ENCODE measurements around the gene PHRF1.

PHRF1 gene

GRCh38 chr11:557328-558132 is 18.7 kb upstream of the PHRF1 start:
- no peak for DNase-seq (ENCODE audit: low read depth)

- no peak for DNase-seq (ENCODE audit: low read depth)
These were observed 17.8 kb upstream of the PHRF1 start for GRCh38 chr11:558503-558902.

GRCh38 chr11:559020-559620 is 17.1 kb upstream of the PHRF1 start:
- no peak for DNase-seq (ENCODE audit: low read depth)

GRCh38 chr11:559712-560304 is 16.5 kb upstream of the PHRF1 start:
- no peak for DNase-seq (ENCODE audit: low read depth)

- peak; percentile 95 for DNase-seq (ENCODE audit: low read depth)
These were observed 15.7 kb upstream of the PHRF1 start, which contains the start of the genes LMNTD2 and RASSF7 for GRCh38 chr11:560305-561147. LMNTD2 (minus strand) TSS chr11:560738; CDS start chr11:560716, 22 bp downstream. RASSF7 (plus strand) TSS chr11:560970; CDS start chr11:561769, 799 bp downstream.

GRCh38 chr11:561148-562003 is 14.9 kb upstream of the PHRF1 start:
- DNase-seq (ENCODE audit: low read depth) = no peak

GRCh38 chr11:562046-562645 is 14.1 kb upstream of the PHRF1 start:
- DNase-seq (ENCODE audit: low read depth) = no peak

GRCh38 chr11:563066-563811 is 13.0 kb upstream of the PHRF1 start:
- no peak for DNase-seq (ENCODE audit: low read depth)

GRCh38 chr11:563812-564578 is 12.3 kb upstream of the PHRF1 start:
- no peak for DNase-seq (ENCODE audit: low read depth)

- no peak for DNase-seq (ENCODE audit: low read depth)
These were observed 10.3 kb upstream of the PHRF1 start for GRCh38 chr11:565921-566509.

- DNase-seq (ENCODE audit: low read depth) = no peak
These were observed 9.2 kb upstream of the PHRF1 start for GRCh38 chr11:567011-567628.

GRCh38 chr11:567629-568292 is 8.5 kb upstream of the PHRF1 start:
- DNase-seq (ENCODE audit: low read depth) = no peak

GRCh38 chr11:568306-569157 is 7.7 kb upstream of the PHRF1 start:
- peak; percentile 83 for DNase-seq (ENCODE audit: low read depth)

- DNase-seq (ENCODE audit: low read depth) = no peak
These were observed 6.9 kb upstream of the PHRF1 start for GRCh38 chr11:569158-569885.

GRCh38 chr11:571802-572185 is 4.5 kb upstream of the PHRF1 start:
- no peak for DNase-seq (ENCODE audit: low read depth)

- no peak for DNase-seq (ENCODE audit: low read depth)
These were observed 3.0 kb upstream of the PHRF1 start for GRCh38 chr11:573146-573759.

Data from stimulated activated CD4-positive, alpha-beta T cell treated with anti-CD3 and anti-CD28 coated beads, Interleukin-2, amount 100 ng/mL, for 4 hours (primary cell).